ENCODE results near the gene CCDC157.

CCDC157 gene

DNA sequence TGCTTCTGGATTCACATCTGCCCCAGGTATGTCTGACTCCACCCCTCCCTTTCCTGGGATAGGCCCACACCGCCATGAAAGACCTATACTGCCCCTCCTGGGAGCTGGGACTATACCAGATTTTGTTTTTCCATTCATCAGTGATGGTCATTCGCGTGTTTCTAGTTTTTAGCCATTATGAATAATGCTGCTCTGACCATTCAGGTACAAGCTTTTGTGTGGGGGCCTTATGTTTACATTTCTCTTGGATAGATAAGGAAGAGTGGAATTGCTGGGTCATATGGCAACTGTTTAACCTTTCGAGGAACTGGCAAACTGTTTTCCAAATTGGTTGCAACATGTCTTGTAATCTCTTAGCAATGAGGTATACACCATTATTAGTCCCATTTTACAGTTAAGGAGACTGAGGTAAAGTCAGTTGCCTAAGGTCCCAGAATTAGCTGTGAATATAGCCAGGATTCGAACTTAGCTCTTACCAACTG lies 28.9 kb upstream of the CCDC157 start (continued):
- TF ChIP-seq, protein P1, sequence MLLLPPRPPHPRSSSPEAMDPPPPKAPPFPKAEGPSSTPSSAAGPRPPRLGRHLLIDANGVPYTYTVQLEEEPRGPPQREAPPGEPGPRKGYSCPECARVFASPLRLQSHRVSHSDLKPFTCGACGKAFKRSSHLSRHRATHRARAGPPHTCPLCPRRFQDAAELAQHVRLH (tag by site-specific recombination; IDR thresholded peaks at IDR 0.05), result 0 out of 2 replicates have a peak, but pooled peaks have one; percentile 43
- TF ChIP-seq ZNF792 (tag by site-specific recombination; IDR thresholded peaks at IDR 0.05) (0 out of 2 replicates have a peak, but pooled peaks have one; percentile 29), SP2 (tag by site-specific recombination; IDR thresholded peaks at IDR 0.05) (0 out of 2 replicates have a peak, but pooled peaks have one; percentile 38), ZNF623 (tag by site-specific recombination; IDR thresholded peaks at IDR 0.05) (no peak)

DNA sequence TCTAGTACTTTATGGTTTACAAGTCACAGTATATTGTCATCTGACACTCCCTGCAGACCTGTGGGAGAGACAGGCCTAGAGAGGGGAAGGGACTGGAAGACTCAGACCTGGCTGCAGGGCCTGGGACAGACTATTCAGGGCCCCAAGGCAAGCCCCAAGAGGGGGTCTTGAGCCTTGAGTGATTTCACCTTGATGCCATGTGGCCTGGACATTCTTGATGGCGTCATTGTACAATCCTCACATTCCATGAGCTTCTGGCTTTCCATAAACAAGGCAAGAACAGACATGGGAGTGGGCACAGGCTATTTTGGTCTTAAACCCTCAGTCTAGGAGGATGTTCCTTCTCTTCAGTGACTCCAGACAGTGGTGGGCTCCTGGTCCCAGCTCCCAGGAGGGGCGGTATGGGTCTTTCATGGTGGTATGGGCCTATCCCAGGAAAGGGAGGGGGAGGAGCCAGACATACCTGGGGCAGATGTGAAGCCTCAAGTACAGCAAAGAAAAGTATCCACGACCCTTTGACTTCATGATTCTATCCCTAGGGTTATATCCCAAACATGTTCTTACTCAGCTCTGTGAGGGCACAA lies 28.2 kb upstream of the CCDC157 start:
- CTCF ChIA-PET, result interaction anchor here (0.6 to 6.6 kb wide), 15 partner anchors 9 to 252 kb away, joined by 3 to 60 read pairs (median 3); partner anchors contain the start of genes CASTOR1 and RNF215
- peaks cover 11% of the 10 kb centered on the region for H3K4me1 ChIP-seq (ENCODE audit: control insufficient read depth, insufficient read depth, low read length)
- H3K27ac ChIP-seq (ENCODE audit: extremely low read depth, low read depth, low read length), result no peak overlapping the region
- POLR2A ChIA-PET, result interaction anchor here (0.6 to 2.6 kb wide), 6 partner anchors 13 to 95 kb away, joined by 3 to 40 read pairs (median 7); partner anchors contain the start of genes CASTOR1, CCDC157 and SF3A1
- TF ChIP-seq GLI2 (tag by site-specific recombination; IDR thresholded peaks at IDR 0.05; ENCODE audit: borderline replicate concordance, low read depth), result no peak
- no peak for TF ChIP-seq ZNF585B (tag by site-specific recombination; IDR thresholded peaks at IDR 0.05)
- TF ChIP-seq KLF10 (tag by site-specific recombination; IDR thresholded peaks at IDR 0.05), result no peak
- TF ChIP-seq HOXD13 (CRISPR knock-in tag; IDR thresholded peaks at IDR 0.05; ENCODE audit: borderline replicate concordance), result no peak
- no peak for TF ChIP-seq ZNF830 (tag by site-specific recombination; IDR thresholded peaks at IDR 0.05; ENCODE audit: low read depth)
- TF ChIP-seq KLF9 (tag by site-specific recombination; IDR thresholded peaks at IDR 0.05; ENCODE audit: low read depth), result no peak
- no peak for TF ChIP-seq ZNF24 (tag by site-specific recombination; IDR thresholded peaks at IDR 0.05)
- TF ChIP-seq YY2 (tag by site-specific recombination; IDR thresholded peaks at IDR 0.05), result no peak
- TF ChIP-seq ZNF664 (tag by site-specific recombination; IDR thresholded peaks at IDR 0.05), result no peak
- TF ChIP-seq, protein P2, sequence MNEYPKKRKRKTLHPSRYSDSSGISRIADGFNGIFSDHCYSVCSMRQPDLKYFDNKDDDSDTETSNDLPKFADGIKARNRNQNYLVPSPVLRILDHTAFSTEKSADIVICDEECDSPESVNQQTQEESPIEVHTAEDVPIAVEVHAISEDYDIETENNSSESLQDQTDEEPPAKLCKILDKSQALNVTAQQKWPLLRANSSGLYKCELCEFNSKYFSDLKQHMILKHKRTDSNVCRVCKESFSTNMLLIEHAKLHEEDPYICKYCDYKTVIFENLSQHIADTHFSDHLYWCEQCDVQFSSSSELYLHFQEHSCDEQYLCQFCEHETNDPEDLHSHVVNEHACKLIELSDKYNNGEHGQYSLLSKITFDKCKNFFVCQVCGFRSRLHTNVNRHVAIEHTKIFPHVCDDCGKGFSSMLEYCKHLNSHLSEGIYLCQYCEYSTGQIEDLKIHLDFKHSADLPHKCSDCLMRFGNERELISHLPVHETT (tag by site-specific recombination; IDR thresholded peaks at IDR 0.05), result no peak
- TF ChIP-seq ZNF138 (tag by site-specific recombination; IDR thresholded peaks at IDR 0.05; ENCODE audit: borderline replicate concordance), result no peak
- TF ChIP-seq, protein P3, sequence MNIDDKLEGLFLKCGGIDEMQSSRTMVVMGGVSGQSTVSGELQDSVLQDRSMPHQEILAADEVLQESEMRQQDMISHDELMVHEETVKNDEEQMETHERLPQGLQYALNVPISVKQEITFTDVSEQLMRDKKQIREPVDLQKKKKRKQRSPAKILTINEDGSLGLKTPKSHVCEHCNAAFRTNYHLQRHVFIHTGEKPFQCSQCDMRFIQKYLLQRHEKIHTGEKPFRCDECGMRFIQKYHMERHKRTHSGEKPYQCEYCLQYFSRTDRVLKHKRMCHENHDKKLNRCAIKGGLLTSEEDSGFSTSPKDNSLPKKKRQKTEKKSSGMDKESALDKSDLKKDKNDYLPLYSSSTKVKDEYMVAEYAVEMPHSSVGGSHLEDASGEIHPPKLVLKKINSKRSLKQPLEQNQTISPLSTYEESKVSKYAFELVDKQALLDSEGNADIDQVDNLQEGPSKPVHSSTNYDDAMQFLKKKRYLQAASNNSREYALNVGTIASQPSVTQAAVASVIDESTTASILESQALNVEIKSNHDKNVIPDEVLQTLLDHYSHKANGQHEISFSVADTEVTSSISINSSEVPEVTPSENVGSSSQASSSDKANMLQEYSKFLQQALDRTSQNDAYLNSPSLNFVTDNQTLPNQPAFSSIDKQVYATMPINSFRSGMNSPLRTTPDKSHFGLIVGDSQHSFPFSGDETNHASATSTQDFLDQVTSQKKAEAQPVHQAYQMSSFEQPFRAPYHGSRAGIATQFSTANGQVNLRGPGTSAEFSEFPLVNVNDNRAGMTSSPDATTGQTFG (tag by site-specific recombination; IDR thresholded peaks at IDR 0.05; ENCODE audit: borderline replicate concordance), result no peak
- H3K9me3 ChIP-seq (ENCODE audit: control insufficient read depth, insufficient read depth, low read depth, low read length), result no peaks in the 10 kb centered on the region
- H3K36me3 ChIP-seq (ENCODE audit: control insufficient read depth in 2 of 2, insufficient read depth in 1 of 2, low read length in 2 of 2), result peaks cover 12 to 41% of the 10 kb centered on the region in 2 experiments
- H3K4me3 ChIP-seq (ENCODE audit: low read depth, low read length), result no peak overlapping the region

DNA sequence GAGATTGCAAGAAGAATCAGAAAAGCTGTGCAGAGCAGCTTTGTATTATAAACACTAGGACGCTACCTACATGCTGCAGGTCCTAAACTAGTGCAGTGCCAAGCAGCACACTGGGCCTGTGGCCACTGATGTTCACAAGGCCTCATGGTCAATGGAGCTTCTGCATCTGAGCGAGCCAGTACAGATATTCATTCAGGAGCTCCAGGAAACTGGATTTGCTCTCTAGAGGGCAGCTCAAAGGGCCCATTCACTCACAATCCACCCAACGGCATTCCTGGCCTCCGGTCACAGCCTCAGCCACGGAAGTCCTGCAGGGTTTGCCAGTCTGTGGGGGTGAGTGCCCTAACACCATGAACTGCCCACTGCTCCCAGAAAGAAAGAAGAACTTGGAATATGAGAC lies 24.3 kb upstream of the CCDC157 start:
- ChIA-PET POLR2A (interaction anchor here (0.5 to 2.2 kb wide), 3 partner anchors 9 to 252 kb away, joined by 4 to 11 read pairs (median 4); partner anchors contain the start of genes CCDC157 and SF3A1), CTCF (interaction anchor here (0.7 to 1.1 kb wide), 5 partner anchors 9 to 64 kb away, joined by 3 to 4 read pairs (median 4); no protein-coding TSS in a partner anchor)
- no peak overlapping the region for H3K27ac ChIP-seq (ENCODE audit: extremely low read depth, low read depth, low read length)
- no peak overlapping the region for H3K4me3 ChIP-seq (ENCODE audit: low read depth, low read length)
- peaks cover 47 to 78% of the 10 kb centered on the region in 2 experiments for H3K36me3 ChIP-seq (ENCODE audit: control insufficient read depth in 2 of 2, insufficient read depth in 1 of 2, low read length in 2 of 2)
- peaks cover 4% of the 10 kb centered on the region; the same call in 1 of the 2 replicates for H3K4me1 ChIP-seq (ENCODE audit: control insufficient read depth, insufficient read depth, low read length)
- H3K9me3 ChIP-seq (ENCODE audit: control insufficient read depth, insufficient read depth, low read depth, low read length), result no peaks in the 10 kb centered on the region
- no peak for TF ChIP-seq GLIS1 (tag by site-specific recombination; IDR thresholded peaks at IDR 0.05)
- no peak for TF ChIP-seq KLF10 (tag by site-specific recombination; IDR thresholded peaks at IDR 0.05)
- TF ChIP-seq ZNF140 (tag by site-specific recombination; IDR thresholded peaks at IDR 0.05), result no peak
- TF ChIP-seq ZNF169 (tag by site-specific recombination; IDR thresholded peaks at IDR 0.05), result no peak
- TF ChIP-seq ZNF621 (tag by site-specific recombination; IDR thresholded peaks at IDR 0.05), result no peak
- no peak for TF ChIP-seq KLF8 (tag by site-specific recombination; IDR thresholded peaks at IDR 0.05)
- TF ChIP-seq ZNF660 (tag by site-specific recombination; IDR thresholded peaks at IDR 0.05), result no peak
